Stimulated activated CD4-positive, alpha-beta T cell treated with anti-CD3 and anti-CD28 coated beads, TNF-alpha, amount 100 ng/mL, for 4 hours (primary cell): ENCODE measurements around the gene TMED6.

Source experiments
- DNase-seq, 3 experiments: peaks; one replicate each; pipeline ENCODE4 v3.0.0-alpha.2; 2020; ENCODE audit warnings: low read depth in 3 of 3

TMED6 gene

GRCh38 chr16:69324013-69324531, 27.5 kb downstream of the TMED6 start:
- DNase-seq = no peak

GRCh38 chr16:69323415-69323814, 28.2 kb downstream of the TMED6 start:
- DNase-seq = no peak

GRCh38 chr16:69322343-69322742, 29.2 kb downstream of the TMED6 start:
- no peak for DNase-seq

- no peak for DNase-seq
These were observed 30.5 kb downstream of the TMED6 start for GRCh38 chr16:69321080-69321479.

GRCh38 chr16:69320740-69321073, 30.9 kb downstream of the TMED6 start:
- no peak for DNase-seq

DNA sequence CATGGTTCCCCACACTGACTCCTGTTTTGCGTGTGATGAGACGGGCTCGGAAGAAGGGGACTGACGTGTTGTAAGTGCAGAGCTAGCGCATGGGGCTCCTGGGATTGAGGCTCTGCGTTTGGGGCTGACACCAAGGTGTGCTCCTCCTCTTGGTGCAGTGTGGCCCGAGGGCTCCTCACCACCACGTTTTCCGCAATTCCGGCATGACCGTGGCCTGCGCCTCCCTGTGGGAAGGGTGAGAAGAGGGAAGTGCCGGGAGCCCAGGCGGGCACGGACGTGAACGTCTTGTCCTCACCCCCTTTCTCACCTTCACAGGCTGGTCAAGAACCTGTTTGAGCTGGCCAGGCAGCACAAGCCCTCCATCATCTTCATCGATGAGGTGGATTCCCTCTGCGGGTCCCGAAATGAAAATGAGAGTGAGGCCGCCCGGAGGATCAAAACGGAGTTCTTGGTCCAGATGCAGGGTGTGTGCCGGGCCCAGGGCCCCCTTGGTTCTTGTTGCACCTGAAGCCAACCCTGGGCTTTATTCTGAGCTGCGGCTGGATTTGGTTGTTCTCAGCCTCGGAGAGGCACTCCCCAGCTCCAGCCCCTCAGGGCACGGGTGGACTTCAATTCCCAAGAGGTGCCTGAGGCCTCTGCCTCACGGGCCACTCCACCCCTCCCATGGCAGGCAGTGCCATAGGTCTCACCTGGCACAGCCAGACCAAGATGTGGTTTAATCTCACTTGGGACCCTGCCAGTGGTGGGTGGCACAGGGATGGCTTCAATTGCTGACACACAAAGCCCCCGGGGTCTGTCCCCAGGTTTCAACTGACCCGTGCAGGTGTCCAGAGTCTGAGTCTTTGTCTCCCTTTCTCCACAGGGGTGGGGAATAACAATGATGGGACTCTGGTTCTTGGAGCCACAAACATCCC, 31.5 kb downstream of the TMED6 start:
- no peak for DNase-seq

GRCh38 chr16:69319381-69319780, 32.2 kb downstream of the TMED6 start:
- no peak for DNase-seq

DNA sequence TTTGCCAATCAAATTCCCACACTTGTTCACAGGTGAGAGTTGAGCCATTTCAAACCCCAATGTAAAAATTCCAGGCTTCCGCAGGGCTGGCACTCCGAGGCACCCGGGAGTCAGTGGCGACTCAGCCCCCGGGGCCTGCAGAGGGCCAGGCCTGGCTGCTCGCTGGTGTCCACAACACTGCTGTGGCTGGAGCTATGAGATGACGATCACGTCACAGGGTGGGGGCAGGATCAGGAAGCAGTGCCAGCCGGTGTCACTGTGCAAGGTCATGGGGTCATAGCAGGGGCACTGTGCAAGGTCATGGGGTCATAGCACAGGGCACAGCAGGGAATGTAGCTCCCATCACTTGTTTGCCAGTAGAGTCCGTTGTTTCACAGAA, 32.7 kb downstream of the TMED6 start:
- DNase-seq = no peak

- no peak for DNase-seq
These were observed 33.2 kb downstream of the TMED6 start for GRCh38 chr16:69318177-69318910.

DNA sequence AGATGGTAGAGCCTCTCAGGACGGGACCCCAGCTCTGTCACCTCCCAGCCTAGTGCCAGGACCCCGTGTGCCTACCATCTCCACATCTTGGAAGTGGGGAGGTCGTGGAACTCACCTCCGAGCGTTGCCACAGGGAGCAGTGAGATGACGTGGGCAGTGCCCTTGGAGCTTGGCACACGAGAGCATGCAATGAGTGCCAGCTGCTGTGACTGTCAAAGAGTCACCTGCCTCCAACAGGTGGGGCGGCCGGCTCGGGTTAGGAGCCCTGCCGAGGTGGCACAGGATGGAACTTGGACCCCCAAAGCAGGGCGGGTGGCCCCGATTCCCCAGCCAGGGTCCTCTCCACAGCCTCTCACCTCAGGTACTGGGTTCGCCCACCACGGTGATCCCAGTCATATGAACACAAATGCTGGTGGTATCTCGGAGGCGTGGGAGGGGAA, 35.0 kb downstream of the TMED6 start:
- DNase-seq = no peak

DNA sequence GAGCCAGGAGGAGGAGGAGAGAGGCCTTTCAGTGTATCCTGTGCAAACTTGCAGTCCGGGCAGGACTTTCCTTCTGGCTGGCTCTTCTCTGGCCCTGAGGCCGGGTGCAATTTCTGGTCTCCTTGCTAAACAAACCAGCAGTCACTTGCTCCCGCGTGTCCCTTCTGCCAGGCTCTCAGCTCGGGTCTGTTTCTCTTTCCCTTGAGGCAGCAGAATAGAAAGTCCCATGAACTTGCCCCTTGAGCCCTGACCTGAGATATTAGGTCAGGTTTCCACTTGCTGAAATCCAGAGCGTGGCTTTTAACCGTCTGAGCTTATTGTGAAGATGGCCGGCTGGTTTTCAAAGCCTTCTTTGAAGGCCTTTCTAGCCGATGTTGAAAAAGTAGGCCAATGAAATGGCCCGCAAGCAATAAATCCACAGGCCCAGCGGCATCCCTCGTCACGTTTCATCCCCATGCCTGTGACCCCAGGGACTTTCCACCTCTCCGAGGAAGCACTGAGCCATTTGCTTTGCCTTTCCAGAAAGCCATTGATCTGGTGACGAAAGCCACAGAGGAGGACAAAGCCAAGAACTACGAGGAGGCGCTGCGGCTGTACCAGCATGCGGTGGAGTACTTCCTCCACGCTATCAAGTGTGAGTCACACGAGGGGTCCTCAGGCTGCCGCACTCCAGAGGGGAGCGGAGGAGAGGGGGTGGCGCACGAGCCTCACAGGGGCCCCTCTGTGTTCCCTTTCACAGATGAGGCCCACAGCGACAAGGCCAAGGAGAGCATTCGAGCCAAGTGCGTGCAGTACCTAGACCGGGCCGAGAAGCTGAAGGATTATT, 35.9 kb downstream of the TMED6 start:
- no peak for DNase-seq

DNA sequence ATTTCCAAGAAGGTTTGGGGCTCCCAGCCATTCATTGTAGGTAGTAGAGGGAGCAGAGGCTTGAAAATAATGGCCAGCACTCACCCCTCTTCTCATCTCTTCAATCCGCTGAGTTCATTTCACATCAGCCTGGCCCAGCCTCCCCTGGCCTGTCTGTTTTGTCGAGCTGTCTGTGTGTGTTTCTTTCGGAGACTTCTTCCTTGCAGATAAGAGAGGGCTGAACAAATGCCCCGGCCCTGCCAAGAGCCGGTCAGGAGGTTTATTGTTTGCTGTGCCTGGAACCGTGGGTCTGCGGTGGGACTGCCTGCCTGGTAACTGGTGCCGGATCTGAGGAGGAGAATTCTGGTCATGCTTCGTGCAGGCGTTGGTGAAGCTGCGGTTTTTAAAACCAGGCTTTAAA, 37.1 kb downstream of the TMED6 start:
- DNase-seq = no peak

DNA sequence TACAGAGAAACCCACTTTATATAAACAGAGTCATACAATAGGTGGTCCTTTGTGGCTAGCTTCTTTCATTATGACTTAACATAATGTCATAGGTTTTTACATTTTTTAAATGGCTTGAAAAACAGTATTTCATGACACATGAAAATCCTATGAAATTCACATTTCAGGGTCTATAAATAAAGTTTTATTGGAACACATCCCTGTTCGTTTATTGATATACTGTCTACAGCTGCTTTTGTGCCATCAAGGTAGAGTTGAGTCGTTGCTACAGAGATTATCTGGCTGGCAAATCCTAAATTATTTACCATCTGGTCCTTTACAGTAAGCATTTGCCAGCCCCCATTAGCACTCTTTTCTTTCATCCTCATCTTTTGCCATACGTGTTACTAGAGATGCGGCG, 38.1 kb downstream of the TMED6 start:
- no peak for DNase-seq

- peak in 1 of 3 experiments; percentile 31 for DNase-seq
These were observed 39.8 kb downstream of the TMED6 start for GRCh38 chr16:69311533-69312387.

DNA sequence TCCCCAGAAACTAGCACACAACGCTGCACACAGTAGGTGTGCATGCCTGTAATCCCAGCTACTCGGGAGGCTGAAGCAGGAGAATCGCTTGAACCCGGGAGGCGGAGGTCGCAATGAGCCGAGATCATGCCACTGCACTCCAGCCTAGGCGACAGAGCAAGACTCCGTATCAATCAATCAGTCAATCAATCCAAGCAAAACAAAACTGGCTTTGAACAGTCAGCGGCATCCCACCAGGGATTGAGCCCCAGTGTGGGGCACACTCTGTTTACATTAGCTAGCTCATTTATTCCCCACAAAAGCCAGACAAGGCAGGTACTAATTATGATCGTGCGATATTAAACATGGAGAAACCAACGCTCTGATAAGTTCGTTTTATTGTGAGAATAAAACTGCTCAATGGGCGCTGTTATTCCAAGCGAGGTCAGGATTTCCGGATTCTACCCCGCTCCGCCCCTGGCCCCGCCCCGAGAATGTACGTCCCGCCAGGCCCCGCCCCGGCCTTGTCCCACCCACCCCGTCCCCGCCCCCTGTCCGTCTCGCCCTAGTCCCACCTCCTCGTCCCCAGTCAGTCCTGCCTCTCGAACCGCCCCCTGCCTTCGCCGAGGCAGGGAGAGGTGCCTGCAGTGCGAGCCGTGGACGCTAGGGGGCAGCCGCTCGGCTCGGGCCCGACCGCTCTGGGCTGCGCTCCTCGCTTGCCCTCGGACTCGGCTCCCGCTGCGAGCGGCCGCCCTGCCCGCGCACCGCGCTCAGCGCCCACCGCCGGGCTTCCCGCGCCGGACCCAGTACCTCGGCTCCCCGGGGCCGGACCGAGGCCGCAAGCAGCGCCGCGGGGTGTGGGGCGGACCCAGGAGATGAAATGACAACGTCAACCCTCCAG, 40.7 kb downstream of the TMED6 start, which contains the start of gene VPS4A:
Gene VPS4A (plus strand): TSS at position 698 of the 880 bp plus-strand sequence. CDS start 162 bp downstream, at position 860.
- peak; percentile 96 to 98 (median 97) for DNase-seq

DNA sequence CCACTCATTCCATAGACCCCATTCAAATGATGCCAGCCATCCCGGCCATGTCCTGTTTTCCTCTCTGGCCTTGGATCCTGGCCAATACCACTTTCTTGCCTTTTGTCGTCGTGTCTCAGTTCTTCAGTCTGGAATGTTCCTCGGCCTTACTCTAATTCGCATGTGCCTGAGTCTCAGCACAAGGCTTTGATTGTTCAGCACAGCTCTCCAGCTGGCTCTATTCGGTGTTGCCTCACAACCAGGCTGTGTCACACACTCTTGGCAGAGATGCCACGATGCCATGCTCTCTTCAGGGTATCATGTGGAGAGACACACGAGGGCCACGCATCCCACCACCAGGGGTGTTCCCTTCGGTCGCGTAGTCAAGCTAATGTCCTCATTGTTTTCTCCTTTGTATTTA, 42.3 kb downstream of the TMED6 start:
- DNase-seq = no peak

DNA sequence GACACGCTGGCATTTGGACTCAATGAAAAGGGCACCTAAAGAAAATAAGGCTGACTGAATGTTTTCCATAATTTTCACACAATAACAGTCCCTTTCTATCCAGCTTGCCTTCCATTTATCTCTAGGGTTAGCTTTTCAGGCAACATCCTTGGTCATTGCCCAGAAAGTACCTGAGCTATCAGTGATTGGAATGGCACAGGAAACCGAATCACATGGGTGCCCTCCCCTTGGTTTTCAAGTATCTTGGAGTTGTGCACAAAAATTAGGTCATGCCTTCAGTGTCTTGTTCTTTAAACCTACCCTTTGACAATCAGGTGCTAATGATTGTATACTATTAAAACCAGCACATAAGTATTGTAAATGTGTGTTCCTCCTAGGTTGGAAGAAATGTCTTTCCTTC, 43.7 kb downstream of the TMED6 start:
- DNase-seq = no peak

DNA sequence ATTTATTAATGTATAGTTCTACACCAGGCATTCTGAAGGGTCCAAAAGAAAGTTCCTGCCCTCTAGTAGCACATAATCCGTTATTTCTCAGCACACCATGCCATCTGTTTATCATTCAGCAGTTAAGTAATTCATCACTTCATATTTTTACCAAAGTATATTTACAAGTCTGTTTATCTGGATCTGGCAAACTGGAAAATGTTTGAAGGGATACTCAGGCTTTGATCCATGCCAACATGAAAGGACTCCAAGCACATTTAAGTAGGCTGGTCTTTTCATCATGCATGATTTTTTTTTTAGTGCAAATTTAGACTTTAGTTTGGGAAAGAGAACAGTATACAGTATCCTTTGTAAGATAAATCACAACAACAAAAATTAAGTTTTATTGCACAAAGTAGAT, 44.5 kb downstream of the TMED6 start:
- no peak for DNase-seq

- no peak for DNase-seq
These were observed 45.6 kb downstream of the TMED6 start for GRCh38 chr16:69306031-69306430.

DNA sequence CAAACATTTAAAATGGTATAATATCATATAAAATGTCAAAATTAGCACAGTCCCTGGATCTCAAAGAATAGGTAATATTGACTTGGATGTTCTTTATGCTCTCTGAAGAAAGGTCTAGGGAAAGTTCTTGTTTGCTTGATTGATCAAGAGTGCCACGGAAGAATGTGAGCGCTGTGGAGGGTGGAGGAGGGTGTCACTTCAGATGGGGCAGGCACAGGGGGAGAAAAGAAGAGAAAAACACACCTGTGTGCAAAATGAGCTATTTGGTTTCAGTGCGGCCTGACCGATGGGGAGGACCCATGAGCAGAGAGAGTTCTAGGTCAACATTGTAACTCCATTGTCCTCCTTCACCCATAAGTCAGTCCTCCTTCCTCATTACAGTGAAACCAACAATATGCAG, 49.3 kb downstream of the TMED6 start:
- DNase-seq = no peak
